GM21528 (cell line): ENCODE measurements around the gene CRTC1.

Source experiments
- ATAC-seq: cut with Tn5 transposase; IDR thresholded peaks from one replicate; pipeline ENCODE4 v1.9.1; 2021; ENCODE audit warnings: mild to moderate bottlenecking, moderate library complexity; ENCODE audit not compliant: unreplicated experiment, low FRiP score

Gene CRTC1

DNA sequence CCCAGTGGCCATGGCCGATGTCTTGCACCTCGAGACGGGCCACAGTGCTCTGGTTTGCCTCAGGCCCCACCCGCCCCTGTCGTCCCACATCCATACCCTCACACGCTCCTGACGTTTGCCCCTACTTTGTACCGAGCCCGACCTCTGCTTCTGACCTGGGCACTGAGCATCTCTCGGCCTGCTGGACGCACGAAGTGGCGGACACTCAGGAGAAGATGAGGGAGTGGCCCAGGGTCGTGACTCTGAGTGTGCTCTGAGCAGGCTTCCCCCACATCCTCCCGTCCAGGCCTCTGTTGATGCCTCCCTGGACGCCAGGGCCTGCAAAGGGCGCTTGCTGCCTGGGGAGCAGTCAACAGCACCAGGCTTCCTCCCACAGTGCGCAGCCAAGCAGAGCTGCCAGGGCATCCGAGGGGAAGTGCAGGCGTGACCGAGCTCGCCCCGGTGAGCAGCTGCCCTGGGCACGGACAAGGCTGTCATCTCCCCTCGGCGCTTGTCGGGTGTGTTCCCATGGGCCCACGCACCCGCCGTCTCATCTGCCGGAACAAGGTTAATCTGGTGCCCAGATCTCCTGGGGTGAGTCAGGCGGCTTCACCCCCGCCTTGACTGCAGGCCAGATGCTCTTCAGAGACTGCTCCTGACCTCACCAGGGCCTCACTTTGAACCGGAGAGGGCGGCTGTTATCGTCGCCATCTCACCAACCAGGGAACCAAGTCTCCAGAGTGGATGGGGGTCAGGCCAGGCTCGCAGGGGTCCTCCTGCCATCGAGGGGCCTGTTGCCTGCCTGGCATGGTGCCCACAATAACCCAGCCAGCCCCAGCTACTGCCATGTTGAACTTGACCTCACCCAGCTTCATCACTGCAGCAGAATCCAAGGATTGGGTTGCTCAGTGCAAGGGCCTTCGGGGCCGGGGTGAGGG lies 80.5 kb downstream of the CRTC1 start:
- no peak for ATAC-seq

DNA sequence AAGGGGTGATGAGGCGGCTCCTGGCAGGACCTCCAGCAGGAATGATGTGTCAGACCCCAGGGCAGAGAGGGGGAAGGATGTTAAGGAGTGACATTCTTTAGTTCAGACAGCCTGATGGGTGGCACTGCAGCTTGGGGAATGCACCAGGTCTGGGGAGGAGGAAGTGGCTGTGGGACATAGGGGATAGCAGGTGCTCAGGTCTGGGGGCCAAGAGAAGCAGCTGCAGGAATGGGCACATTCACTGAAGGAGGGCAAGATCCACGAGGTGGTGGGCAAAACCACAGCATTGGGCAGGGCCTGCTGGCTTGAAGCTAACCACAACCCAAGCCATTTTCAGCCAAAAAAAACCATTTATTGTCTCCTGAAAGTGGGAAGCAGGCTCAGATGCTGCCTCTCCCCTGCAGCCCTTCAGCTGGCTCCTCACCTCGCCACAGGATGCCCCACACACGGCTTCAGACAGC lies 81.1 kb downstream of the CRTC1 start:
- no peak for ATAC-seq

DNA sequence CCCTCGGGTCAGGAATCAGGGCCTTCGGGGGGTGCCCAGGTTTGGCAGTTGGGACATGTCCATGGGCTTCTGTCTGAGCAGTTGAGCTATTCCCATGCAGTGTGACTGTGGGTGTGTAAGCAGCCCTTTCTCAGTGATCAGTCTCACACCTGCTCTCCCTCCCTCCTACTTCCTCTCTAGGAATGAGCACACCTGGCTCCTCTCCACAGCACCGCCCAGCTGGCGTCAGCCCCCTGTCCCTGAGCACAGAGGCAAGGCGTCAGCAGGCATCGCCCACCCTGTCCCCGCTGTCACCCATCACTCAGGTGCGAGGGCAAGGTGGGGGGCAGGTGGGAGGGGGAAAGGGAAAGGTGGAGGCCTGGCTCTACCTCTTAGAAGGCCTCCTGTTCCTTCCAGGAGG lies 81.7 kb downstream of the CRTC1 start:
- no peak for ATAC-seq

DNA sequence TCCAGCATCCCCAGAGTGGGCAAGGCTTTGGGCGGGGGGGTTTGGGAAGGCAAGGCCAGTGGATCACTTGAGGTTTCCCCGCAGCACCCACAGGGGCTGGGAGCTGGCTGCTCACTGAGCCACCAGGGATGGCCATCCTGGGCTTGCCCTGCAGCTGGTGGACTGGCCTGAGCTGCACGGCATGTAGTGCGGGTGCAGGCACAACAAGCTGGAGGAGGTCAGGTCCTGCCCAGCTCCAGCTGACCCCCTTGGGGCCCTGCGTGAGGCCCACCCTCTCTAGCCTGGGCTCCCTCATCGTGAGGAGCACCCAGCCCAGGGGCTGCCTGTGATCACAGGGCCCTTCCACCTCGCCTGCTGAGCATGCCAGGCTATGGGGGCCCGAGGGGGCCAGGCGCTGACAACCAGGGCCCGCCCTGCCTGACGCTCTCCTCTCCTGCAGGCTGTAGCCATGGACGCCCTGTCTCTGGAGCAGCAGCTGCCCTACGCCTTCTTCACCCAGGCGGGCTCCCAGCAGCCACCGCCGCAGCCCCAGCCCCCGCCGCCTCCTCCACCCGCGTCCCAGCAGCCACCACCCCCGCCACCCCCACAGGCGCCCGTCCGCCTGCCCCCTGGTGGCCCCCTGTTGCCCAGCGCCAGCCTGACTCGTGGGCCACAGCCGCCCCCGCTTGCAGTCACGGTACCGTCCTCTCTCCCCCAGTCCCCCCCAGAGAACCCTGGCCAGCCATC lies 84.7 kb downstream of the CRTC1 start:
- ATAC-seq: no peak

DNA sequence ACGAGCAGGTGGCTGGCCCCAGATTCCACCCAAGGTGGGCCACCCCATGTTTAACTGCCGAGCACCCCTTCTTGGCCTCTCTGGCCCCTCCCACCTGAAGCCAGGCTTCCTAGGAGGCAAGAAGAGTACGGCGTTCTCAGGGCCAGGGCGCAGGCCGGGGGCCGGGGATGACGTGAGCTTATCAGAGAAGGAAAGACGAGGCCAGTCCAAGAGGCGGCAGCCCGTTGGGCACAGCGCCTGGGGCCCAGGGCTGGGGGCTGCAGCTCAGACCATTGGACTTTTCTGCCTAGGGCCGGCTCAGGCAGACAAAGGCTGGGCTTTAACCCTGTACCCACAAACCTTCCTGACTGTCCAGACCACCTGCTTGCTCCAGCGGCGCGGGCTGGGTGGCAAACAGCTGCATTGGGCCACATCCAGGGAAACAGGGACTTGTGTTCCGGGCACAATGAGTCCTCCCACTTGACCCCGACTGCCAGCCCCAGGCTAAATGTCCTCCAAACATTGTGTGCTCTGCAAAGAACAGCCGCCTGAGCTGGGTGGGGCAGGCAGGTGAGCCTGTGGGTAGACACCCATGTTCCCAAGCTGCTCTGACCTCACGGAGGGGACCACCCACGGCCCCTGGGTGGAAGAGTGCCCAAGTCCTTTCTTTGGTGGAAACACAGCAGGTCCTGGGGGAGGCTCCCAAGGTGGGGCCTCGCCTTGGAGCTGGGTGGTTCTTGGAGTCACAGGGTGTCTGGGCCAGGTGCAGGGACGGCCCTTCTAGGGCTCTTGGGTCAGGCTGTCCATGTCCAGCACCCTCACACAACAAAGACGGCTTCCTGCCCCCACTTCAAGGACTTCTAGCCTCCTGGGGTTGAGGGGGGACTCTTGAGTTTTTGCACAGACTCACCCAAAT lies 85.8 kb downstream of the CRTC1 start:
- no peak for ATAC-seq

DNA sequence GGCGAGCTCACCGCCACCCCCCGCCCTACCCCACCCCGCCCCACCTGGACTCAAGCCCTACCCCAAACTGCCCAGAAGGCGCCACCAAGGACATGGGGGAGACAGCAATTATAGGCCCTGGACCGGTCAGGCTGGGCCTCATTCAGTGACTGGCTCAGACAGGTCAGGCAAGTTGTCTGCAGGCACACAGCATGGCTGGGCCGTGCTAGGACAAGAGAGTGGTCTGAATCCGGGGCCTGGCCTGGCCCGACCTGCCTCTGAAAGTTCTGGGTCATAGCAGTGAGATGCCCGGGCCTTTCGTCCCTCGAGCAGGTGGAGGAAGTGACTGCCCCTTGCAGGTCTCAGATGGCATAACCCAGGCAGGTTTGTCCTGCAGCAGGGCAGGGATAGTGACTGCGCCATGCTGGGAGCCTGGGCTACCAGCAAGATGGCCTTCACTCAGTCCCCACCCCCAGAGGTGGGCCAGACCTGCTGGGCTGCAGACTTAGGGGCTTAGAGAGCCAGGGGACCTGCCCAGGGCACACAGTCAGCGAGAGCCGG lies 86.6 kb downstream of the CRTC1 start:
- ATAC-seq: no peak

DNA sequence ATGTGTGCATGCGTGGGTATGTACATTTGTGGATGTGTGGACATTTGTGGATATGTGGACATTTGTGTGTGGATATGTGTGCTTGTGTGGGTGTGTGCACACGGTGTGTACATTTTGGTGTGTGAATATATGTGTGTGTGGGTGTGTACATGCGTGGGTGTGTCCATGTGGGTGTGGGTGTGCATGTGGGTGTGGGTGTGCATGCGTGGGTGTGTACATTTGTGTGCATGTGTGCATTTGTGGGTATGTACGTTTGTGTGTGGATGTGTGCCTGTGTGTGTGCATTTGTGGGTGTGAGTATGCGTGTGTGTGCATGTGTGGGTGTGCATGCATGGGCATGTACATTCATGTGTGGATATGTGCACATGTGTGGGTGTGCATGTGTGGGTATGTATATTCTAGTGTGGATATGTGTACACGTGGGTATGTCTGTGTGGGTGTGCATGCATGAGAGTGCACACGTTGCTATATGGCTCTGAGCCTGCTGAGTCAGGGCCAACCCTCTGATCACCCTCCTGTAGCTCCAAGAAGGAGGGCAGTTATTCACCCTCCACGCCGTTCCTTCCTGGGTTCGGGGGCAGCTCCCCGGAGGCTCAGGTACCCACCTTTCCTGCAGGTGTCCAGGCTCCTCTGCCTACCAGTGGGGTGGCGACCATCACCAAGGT lies 87.3 kb downstream of the CRTC1 start:
- ATAC-seq: no peak

DNA sequence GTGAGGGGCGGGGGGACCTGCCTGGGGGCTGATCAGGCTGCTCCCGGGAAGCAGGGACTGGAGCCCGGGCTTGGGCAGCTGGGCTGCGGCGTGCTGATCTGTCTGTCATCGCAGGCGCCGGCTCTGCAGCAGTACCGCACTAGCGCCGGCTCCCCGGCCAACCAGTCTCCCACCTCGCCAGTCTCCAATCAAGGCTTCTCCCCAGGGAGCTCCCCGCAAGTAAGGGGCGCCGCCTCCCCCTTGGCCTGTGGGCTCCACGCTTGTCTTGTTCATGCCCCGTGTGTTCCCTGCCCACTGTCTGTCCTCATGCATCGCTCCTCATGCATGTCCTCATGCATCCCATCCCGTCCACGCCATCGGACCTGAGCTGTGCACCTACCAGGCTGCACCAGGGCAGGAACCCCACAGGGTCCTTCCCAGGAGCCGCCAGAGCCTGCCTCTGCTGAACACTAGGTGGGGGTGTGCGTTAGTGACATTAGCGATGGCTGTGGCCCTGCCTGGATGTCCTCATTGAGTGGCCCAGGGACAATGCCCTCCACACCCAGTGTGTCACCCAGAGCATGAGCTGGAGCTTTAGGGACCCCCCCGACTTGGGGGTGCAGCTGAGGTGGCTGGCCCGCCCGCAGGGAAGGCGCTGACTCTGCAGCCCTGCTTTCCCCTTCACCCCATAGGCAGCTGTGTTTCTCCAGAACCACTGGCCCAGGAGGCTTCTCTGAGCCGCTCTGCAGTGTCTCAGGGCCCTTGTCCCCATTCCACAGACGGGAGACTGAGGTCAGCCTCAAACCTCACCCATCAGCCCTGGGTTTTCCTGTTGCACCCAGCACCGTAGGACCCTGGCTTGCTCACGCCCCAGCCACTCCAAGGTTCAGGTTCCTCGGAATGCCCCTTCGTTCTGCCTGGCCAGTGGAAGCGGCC lies 88.1 kb downstream of the CRTC1 start:
- ATAC-seq: no peak

DNA sequence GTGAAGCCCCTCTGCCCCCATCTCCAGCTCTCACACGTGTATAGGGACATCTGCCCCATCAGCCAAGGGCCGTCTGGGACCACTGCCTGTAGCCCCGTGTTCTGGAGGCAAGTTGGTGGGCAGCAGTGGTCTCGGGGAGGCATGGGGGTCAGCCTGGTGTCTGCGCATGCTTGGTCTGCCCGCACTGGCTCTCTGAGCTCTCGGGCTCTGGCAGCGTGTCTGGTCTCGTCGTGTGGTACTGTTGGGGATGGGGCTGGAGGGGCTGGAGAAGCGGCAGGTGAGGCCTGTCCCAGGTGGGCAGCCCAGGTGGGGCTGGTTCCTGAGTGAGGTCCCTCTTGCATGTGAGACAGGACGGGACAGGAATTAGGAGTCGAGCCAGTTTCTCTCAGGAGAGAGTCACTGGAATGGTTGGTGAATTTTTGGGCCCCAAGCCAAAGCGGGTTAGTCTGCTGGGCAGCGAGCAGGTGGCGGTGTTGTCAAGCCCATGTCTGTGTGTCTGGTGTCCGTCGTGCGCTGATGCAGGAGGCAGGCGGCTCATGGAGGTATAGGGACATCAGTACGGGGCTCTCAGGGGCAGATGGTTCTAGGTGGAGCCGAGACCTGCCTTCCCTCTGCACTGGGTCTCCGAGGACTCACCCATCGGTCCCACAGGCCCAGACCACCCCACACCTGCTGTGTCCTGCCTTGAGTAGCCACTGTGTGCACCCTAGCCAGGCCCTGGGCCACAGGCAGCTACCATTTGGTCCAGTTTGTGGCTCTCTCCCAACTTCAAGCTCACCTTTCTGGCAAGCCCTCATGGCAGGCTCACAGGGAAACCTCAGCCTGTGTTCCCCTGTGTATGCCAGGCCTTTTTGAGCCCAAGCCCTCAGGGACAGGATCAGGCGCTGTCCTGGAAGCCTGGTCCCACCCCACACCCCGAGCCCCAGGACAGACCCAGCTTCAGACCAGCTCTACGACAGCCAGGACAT lies 89.4 kb downstream of the CRTC1 start:
- ATAC-seq: no peak

DNA sequence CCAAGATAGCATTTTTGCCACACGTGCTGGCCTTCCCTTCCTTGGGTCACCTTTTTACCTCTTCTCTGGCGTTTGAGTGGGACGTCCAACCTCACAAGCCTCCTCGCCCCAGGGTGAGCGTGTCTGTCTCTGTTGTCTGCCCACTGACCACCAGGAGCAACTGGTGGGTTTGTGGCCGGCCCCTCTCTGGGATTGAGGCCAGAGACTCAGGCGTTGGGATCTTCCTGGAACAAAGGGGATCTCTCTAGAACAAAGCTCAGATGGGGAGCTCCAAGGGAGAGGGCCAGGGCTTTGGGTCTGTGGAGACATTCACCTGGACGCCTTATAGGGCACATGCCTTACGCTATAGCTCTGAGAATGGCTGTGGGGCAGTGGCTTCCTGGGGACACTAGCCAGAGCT lies 90.2 kb downstream of the CRTC1 start:
- ATAC-seq: no peak

DNA sequence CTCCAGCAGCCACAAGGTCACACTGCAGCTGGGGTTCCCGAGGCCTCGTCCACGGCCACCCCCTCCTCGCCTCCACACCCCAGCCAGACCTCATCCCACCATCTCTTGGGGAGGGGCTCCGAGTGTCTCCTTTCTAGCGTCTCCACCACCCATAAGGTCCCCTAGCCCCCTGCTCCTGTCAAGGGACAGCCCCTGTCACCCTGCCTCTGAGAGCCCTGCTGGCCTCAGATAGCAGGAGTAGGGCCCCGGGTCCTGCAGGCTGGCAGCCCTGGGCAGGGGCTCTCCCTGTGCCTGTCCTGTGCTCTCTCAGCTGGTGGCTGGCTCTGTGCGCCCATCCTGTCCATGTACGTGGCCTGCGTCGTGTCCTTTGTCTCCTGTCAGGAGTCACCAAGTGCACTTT lies 90.6 kb downstream of the CRTC1 start:
- no peak for ATAC-seq

DNA sequence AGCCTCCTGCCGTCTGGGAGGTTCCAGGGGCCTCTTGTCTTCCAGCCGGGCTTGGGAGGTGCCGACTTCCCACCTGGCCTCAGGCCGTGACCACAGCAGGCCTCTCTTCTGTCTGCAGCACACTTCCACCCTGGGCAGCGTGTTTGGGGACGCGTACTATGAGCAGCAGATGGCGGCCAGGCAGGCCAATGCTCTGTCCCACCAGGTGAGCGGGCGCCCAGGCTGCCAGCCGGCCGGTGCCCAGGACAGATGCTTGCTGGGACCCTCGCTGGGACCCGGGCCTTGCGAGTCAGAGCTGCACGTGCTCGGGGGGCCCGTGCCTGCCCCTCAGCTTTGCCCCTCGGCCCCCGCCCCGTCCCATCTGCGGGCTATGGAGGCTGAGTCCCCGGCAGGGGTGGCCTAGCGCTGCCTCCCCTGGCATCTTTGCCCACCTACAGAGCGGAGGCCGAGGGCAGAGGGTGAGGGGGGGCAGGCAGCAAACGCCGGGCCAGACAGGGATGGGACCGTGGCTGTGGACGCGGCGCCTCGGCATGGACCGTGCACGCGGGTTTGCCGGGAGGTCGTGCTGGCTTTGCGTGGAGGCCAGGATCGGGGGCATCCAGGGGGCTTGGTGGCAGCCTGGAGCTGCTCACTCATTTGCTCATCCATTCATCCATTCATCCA lies 91.4 kb downstream of the CRTC1 start:
- ATAC-seq: no peak

DNA sequence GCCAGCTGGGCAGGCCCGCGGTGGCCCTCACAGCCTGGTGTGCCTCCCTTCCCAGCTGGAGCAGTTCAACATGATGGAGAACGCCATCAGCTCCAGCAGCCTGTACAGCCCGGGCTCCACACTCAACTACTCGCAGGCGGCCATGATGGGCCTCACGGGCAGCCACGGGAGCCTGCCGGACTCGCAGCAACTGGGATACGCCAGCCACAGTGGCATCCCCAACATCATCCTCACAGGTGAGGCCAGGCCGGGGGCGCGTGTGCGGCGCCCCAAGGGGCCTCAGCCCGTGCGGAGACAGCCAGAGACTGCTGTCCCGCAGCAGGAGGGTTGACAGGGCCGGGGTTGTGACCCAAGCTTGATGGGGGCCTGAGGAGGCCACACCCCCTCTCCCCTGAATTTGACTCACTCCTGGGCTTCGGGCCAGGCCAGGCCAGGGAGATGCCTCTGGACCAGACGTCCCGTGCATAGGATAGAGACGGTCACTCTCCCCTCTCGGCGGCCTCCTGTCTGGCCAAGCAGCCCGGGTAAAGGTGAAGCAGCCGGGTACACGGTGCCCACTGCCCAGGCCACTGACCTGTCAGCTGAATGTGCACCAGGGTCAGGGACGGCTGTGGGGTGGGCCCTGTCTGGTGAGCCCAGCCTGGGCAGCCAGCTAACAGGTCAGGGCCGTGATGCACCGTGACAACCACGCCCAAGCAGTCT lies 92.3 kb downstream of the CRTC1 start:
- no peak for ATAC-seq

DNA sequence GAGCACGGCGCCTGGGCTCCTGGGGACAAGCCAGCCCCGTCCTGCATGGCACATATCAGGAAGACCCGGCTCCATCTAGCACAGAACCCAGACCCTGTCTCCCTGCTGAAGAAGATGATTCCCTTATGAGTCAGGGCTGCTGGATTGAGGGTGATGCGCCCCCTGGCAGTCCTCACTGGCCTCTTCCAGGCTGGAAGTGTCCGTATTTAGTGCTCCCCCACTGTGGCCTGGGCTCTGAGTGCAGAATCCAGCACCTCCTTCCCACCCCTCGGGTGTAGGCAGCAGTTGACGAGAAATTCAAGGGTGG lies 92.8 kb downstream of the CRTC1 start:
- ATAC-seq: no peak

DNA sequence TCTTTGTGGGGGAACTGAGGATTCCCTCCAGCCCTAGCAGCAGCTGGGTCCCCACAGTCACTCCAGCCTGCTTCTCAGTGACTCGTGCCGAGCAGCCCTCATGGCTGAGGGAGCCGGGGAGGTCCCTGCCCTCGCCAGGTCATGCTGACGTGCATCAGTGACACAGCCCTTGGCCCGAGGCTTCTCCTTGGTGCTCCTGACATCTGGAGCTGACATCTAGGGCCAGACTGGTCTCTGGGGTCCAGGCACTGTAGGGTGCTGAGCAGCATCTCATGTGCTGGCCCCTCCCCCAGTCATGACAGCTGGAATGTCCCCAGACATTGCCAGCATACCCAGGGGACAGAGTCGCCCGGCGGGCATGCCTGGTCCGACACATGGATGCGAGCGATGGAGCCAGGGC lies 93.3 kb downstream of the CRTC1 start:
- ATAC-seq: no peak

DNA sequence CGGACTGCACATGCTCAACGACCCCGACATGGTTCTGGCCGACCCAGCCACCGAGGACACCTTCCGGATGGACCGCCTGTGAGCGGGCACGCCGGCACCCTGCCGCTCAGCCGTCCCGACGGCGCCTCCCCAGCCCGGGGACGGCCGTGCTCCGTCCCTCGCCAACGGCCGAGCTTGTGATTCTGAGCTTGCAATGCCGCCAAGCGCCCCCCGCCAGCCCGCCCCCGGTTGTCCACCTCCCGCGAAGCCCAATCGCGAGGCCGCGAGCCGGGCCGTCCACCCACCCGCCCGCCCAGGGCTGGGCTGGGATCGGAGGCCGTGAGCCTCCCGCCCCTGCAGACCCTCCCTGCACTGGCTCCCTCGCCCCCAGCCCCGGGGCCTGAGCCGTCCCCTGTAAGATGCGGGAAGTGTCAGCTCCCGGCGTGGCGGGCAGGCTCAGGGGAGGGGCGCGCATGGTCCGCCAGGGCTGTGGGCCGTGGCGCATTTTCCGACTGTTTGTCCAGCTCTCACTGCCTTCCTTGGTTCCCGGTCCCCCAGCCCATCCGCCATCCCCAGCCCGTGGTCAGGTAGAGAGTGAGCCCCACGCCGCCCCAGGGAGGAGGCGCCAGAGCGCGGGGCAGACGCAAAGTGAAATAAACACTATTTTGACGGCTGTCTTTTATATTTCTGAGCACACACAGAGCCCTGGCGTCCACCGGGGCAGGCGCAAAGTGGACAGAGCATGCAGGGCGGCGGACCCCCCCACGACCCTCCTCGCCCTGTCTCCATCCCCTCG lies 94.0 kb downstream of the CRTC1 start:
- no peak for ATAC-seq
